ENCODE data around the gene SNX33. TPM values are rescaled to one million over a fixed set of nuclear protein-coding genes. Genes with fewer than 3 reads are reported as not detected.
"Not testable (repeated sequence)": the region's sequence is repeated elsewhere in the genome, so short reads cannot be mapped to it uniquely, and the experiment has no call there.

The SNX33 gene
- total RNA-seq, 1 donor from 2014 or later = 16.9 TPM

GRCh38 chr15:75697523-75697922, 49.8 kb downstream of the SNX33 start:
- no peak for DNase-seq (ENCODE audit: extremely low read depth, low read depth, low spot score)

- not testable (repeated sequence) for DNase-seq (ENCODE audit: extremely low read depth, low read depth, low spot score)
Measured at GRCh38 chr15:75697974-75698747, 50.4 kb downstream of the SNX33 start.

GRCh38 chr15:75699517-75699916, 51.8 kb downstream of the SNX33 start:
- DNase-seq (ENCODE audit: extremely low read depth, low read depth, low spot score) = not testable (repeated sequence)

DNA sequence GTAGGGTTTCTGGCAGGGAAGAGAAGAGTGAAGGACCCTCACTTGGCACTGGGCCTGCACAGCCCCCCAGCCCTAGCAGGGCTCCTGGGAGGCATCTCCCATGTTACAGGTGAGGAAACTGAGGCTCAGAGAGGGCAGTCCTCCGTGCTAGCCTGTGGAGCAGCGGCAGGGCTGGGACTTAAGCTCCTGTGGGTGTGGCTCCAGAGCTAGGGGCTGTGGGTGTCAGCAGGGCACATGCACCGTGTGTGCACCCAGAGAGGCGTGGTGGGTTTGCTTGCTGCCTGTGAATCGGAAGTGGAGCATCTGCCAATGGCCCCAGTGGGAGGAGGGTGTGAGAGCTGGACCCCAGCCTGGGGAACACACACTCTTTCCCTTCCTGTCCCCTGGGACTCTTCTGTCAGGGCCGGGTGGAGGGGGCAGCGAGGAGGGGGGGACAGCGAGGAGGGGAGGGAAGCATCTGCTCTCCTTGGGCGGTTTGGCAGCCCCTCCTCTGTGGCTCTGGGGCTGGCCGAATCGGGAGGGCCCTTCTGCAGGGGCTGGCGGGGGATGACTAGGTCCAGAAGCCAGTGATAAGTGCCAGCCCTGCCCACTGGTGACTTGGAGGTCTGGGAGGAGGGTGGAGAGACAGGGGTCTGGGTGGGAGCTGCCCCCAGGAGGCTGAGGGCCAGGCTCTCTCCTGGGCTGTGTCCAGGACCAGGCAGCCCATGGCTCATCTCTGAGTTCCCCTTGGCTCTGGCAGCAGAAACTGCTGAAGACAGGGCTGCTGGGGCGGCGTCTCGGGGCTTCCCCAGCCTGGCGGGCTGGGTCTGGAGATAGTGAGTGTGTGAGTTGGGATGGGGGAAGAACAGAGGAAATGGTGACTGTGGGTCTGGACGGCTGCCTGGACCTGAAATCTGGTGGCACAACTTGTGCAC, 52.5 kb downstream of the SNX33 start:
- DNase-seq (ENCODE audit: extremely low read depth, low read depth, low spot score) = not testable (repeated sequence)

DNA sequence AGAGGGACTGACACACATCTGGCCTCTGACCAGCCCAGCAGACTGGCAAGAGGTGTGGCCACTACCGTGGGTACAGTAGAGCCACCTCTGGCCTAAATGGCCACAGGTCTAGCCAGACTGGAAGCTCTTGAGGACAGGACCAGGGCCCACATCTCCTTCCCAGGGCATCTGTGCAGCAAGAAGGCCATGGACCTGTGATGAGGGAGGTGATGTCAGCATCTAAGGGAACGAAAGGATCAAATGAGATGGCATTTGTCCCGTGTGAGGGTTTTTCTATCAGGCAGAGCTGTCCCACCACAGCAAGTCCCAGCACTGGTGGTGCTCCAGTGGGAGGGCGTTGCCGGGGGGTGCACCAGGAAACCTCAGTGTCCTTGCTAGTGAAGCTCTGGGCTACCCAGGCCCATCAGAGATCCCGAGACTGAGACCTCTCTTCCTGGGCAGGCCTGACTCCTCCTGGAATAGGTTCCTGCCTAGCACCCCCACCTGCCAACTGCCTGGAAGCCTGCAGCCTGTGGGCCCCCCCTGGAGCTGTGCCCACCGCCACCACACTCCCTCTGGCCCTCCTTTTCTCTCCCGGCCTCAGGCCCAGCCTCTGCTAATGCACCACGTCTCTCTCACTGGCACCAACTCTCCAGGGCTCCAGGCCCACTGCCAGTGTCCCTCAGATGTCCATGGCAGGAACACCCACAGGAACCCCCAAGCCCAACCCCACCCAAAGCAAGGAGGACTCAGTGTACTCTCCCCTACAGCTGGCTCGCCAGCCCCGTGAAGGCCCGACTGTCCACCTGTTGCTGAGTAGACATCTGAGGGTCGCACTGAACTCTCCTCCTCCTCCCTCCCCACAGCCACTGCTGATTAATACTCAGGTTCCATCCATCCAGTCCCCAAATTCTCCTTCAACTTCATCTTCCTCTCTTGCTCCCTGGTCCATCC, 53.6 kb downstream of the SNX33 start:
- DNase-seq (ENCODE audit: extremely low read depth, low read depth, low spot score) = not testable (repeated sequence)

DNA sequence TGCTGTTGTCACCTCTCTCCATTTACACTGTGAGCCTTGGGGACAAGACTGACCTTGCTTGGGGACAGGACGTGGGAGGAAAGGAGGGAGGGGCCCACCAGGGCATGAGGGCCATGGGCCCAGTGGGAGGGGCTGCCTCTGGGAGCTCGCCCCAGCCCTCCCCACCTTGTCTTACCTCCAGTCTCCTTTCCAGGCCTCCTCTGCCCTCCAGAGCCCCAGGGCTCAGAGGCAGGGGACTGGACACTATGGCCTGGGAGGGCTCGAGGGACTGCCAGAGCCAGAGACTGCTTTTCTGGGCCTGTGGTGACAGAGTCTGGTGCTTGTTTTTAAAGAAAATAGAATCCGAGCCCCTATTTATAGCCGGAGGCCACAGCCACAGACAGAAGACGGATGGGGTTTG, 54.7 kb downstream of the SNX33 start:
- no peak for DNase-seq (ENCODE audit: extremely low read depth, low read depth, low spot score)

GRCh38 chr15:75703440-75704262, 55.9 kb downstream of the SNX33 start:
- DNase-seq (ENCODE audit: extremely low read depth, low read depth, low spot score) = not testable (repeated sequence)

- DNase-seq (ENCODE audit: extremely low read depth, low read depth, low spot score) = no peak
Measured at GRCh38 chr15:75704263-75704615, 56.5 kb downstream of the SNX33 start.

DNA sequence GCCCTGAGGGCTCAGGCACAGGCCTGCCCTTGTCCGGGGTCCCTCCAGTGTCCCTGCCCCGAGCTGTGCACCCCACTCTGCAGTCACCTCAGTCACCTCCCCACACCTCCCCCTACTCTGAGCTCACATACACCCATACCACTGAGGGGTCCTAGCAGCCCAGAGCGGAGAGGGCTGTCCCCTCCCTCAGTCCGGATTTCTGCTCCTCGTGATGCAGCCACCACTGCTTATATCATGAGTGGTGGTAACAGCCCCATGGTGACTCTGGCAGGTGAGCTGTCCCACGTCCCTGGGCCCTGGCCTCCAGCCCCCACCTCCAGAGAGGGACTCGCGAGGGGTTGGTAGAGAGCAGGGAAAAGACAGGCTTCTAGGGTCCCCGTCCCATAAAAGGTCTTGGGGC, 56.9 kb downstream of the SNX33 start:
- DNase-seq (ENCODE audit: extremely low read depth, low read depth, low spot score) = no peak

- not testable (repeated sequence) for DNase-seq (ENCODE audit: extremely low read depth, low read depth, low spot score)
Measured at GRCh38 chr15:75705375-75705774, 57.7 kb downstream of the SNX33 start.

DNA sequence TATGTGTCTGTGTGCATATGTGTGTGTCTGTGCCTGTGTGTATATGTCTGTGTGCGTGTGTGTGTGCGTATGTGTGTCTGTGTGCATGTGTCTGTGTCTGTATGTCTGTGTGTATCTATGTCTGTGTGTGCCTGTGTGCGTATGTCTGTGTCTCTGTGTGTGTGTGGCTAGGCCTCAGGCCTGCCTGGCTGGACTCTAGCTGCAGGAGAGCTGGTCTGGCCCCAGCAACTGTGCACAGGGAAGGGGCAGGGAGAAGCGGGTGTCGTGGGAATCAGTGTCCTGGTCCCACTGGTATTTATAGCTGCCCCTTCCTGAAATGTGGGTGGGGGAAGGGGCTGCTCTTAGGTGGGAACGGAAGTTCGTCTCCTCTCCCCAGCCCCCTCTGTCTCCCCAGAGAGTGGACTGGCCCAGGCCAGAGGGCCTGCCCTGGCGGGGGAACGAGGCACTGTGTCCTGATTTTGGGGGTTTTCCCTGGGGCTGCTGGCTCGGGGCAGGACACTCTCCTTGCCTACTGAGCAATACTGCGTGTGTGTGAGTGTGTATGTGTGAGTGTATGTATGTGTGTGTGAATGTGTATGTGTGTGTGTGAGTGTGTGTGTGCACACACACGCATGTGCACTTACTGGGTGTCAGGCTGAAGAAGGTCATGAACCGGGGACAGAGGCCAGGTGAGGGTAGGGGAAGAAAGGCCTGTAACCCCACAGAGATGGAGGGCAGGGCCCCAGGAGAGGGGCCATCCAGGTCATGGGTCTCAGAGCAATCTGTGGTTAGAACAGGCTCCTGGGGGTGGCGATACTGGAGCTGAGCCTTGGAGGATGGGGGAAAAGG, 58.4 kb downstream of the SNX33 start:
- DNase-seq (ENCODE audit: extremely low read depth, low read depth, low spot score) = no peak

DNA sequence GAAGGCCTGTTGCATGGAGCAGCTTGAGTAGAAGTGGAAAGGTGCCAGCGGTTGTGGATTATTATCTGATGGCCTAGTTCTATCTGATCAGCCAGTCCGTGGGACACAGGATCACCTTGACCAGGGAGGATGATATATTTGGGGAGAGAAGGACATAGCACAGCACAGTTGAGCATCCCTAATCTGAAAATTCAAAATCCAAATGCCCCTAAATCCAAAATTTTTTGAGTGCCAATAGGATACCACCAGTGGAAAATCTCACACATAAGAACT, 58.9 kb downstream of the SNX33 start:
- DNase-seq (ENCODE audit: extremely low read depth, low read depth, low spot score) = no peak

DNA sequence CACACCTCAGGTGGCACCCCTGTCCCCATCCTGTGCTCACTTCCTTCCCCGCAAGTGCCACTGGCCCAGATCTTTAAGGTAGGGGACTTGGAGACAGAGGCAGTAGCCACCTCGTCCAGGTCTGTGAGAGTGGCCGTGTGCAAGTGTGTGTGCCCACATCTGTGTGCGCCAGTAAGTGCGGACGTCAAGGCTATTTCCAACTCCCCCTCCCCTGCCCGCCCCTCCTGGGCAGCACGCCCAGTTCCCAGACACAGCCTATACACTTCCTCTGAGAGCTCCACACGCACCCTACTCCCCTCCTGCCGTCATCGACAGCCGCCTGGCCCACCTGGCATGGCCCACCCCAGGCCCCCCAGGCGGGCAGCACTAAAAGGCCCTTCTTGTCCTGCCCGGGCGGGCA, 61.7 kb downstream of the SNX33 start:
- not testable (repeated sequence) for DNase-seq (ENCODE audit: extremely low read depth, low read depth, low spot score)

GRCh38 chr15:75710874-75711273, 63.2 kb downstream of the SNX33 start:
- DNase-seq (ENCODE audit: extremely low read depth, low read depth, low spot score) = not testable (repeated sequence)

GRCh38 chr15:75711495-75711894, 63.8 kb downstream of the SNX33 start:
- not testable (repeated sequence) for DNase-seq (ENCODE audit: extremely low read depth, low read depth, low spot score)
